HuH-7 (cell line): ENCODE results near the gene CNN2.

Experiments used
- DNase-seq: peaks from one replicate; pipeline ENCODE4 v3.0.0; 2011; ENCODE audit warnings: low spot score

Gene CNN2

GRCh38 chr19:1025960-1026782 lies at the start of gene CNN2:
Gene CNN2, plus strand, starts transcription at chr19:1026608. Its CDS starts 54 bp downstream, at chr19:1026662.
- peak; percentile 82 for DNase-seq

GRCh38 chr19:977058-977464 lies 49.3 kb upstream of the CNN2 start:
- no peak for DNase-seq

GRCh38 chr19:979318-979741 lies 47.1 kb upstream of the CNN2 start:
- DNase-seq = no peak

- peak; percentile 84 for DNase-seq
Observed at GRCh38 chr19:980133-980998, 46.0 kb upstream of the CNN2 start.

- peak; percentile 85 for DNase-seq
Observed at GRCh38 chr19:982567-983170, 43.7 kb upstream of the CNN2 start.

GRCh38 chr19:984165-984967 lies 42.0 kb upstream of the CNN2 start, which contains the start of gene WDR18:
Gene WDR18, plus strand, starts transcription at chr19:984345. Its CDS starts 9 bp downstream, at chr19:984354.
- peak; percentile 96 for DNase-seq

GRCh38 chr19:986083-986482 lies 40.3 kb upstream of the CNN2 start:
- no peak for DNase-seq

- DNase-seq = no peak
Observed at GRCh38 chr19:988081-988480, 38.3 kb upstream of the CNN2 start.

GRCh38 chr19:988510-988909 lies 37.9 kb upstream of the CNN2 start:
- DNase-seq = no peak

- no peak for DNase-seq
Observed at GRCh38 chr19:989381-990081, 36.9 kb upstream of the CNN2 start.

GRCh38 chr19:990119-990571 lies 36.3 kb upstream of the CNN2 start:
- no peak for DNase-seq

- DNase-seq = no peak
Observed at GRCh38 chr19:990746-991145, 35.7 kb upstream of the CNN2 start.

- DNase-seq = no peak
Observed at GRCh38 chr19:991174-991931, 35.1 kb upstream of the CNN2 start.

- DNase-seq = no peak
Observed at GRCh38 chr19:991932-992669, 34.3 kb upstream of the CNN2 start.

GRCh38 chr19:992670-993055 lies 33.7 kb upstream of the CNN2 start:
- no peak for DNase-seq

GRCh38 chr19:993361-993830 lies 33.0 kb upstream of the CNN2 start:
- DNase-seq = no peak

GRCh38 chr19:993831-994393 lies 32.5 kb upstream of the CNN2 start:
- no peak for DNase-seq

GRCh38 chr19:994516-994915 lies 31.9 kb upstream of the CNN2 start:
- DNase-seq = no peak
